Heart left ventricle (tissue), 16 donors: ENCODE results near the gene EMILIN1. TPM values are rescaled to one million over a fixed set of nuclear protein-coding genes. Genes with fewer than 3 reads are reported as not detected.

Experiments
- ATAC-seq, 4 donors: fragments of 200-7000 bp; cut with Tn5 transposase; one replicate each; pipeline ENCODE4 v1.9.1; 2020 to 2022; ENCODE audit warnings: moderate library complexity in 4 of 4, mild to moderate bottlenecking in 3 of 4, moderate number of reproducible peaks in 1 of 4
- DNase-seq, 5 donors: peaks; one replicate each; pipeline ENCODE4 v3.0.0-alpha.2; 2020
- H3K27ac ChIP-seq, 12 donors: fragments of 200-600 bp; sonication (generic) in 4 of 12; one replicate each; pipeline versions ENCODE4 v1.5.0 to v1.8.0; 2016 to 2022; ENCODE audit warnings: mild to moderate bottlenecking in 2 of 12
- H3K27me3 ChIP-seq, 9 donors: fragments of 200-600 bp; sonication (generic) in 2 of 9; one replicate each; pipeline versions ENCODE4 v1.5.1 to v1.8.0; 2016 to 2022; ENCODE audit warnings: mild to moderate bottlenecking in 3 of 9
- H3K36me3 ChIP-seq, 9 donors: fragments of 200-600 bp; sonication (generic) in 2 of 9; one replicate each; pipeline versions ENCODE4 v1.5.0 to v1.8.0; 2018 to 2022; ENCODE audit warnings: mild to moderate bottlenecking in 2 of 9
- H3K4me1 ChIP-seq, 12 donors: fragments of 200-600 bp; sonication (generic) in 4 of 12; one replicate each; pipeline versions ENCODE4 v1.5.0 to v1.8.0; 2016 to 2022; ENCODE audit warnings: mild to moderate bottlenecking in 3 of 12
- H3K4me3 ChIP-seq, 12 donors: fragments of 200-600 bp; sonication (generic) in 4 of 12; one replicate each; pipeline versions ENCODE4 v1.5.0 to v1.8.0; 2017 to 2022; ENCODE audit warnings: mild to moderate bottlenecking in 9 of 12, moderate library complexity in 4 of 12
- H3K9me3 ChIP-seq, 12 donors: fragments of 200-600 bp; sonication (generic) in 4 of 12; one replicate each; pipeline versions ENCODE4 v1.5.0 to v1.8.0; 2016 to 2022; ENCODE audit warnings: mild to moderate bottlenecking in 1 of 12
- POLR2A ChIP-seq, 2 donors: fragments of 450-650 bp; IDR thresholded peaks; one replicate each; pipeline ENCODE4 v1.6.1; 2017; ENCODE audit warnings: antibody characterized with exemption in 2 of 2, mild to moderate bottlenecking in 2 of 2, moderate library complexity in 2 of 2
- WGBS, 4 donors: extraction: QIAGEN DNeasy Blood & Tissue Kit in 2 of 4; methylation state at CpG; one replicate each; pipeline versions ENCODE4 v1.1.5 to v1.1.7; 2013 to 2018; 5-methylcytosine and 5-hydroxymethylcytosine counted together
- intact Hi-C, 10 donors: fragments of 100-400 bp; cut with DNase I; formaldehyde crosslinking; loops; one replicate each; pipeline versions ENCODE4 v1.11.1 to v1.14.2; 2022
- polyA plus RNA-seq, 2 donors: library from polyadenylated mRNA; stranded (reverse); fragments of 200-250 nt; gene quantifications; one replicate each; pipeline ENCODE4 v1.2.3, GENCODE V29; 2013
- total RNA-seq, 9 donors: library from RNA; depleted of rRNA in 2 of 9; stranded (reverse); fragments of >200 nt in 2 of 9; fragmentation: NEBNext Ultra II Directional in 3 of 9; extraction: Animal tissue kit (Norgen Biotek cat#: 25700) in 3 of 9; gene quantifications; one replicate each; pipeline versions ENCODE4 v1.1.0 to v1.2.4, GENCODE V29; 2016 to 2023
- TF ChIP-seq, protein P1 (sequence below), 12 donors: fragments of 200-600 bp; sonication (generic) in 4 of 12; IDR thresholded peaks; one replicate each; pipeline versions ENCODE4 v1.5.0 to v1.8.0; 2018 to 2022; ENCODE audit warnings: antibody characterized with exemption in 12 of 12, mild to moderate bottlenecking in 5 of 12
- donor health status: ischemic (EF 13 %, LVEDD 7.1; RV severe dilation, severe dysfunction).
- donor health status: healthy with polysubstance abuse.
- donor health status: DM: no; HTN: yes; CAD: no.
- donor health status: DM: no; HTN: no; CAD: no.
- donor health status: ischemic (EF 25% LVEDD 6.9; RV normal size, moderate dysfunction).
- donor health status: ischemic (EF 25% LVEDD 5.7; RV mildly dilated, moderate dysfunction).
- donor health status: healthy.
- donor health status: DM: yes; HTN: yes; CAD: no.
- donor health status: ischemic (EF 35%, LVEDD 5.7; RV mildly dilated, moderate dysfunction).
- donor health status: nonischemic (EF 11% LVEDD 7.7; RV severe dilation, severe dysfunction).
- donor health status: DM: yes; HTN: yes; CAD: no.
- donor health status: PGD.
- donor health status: ischemic (EF 29% LVEDD 5.4; RV normal size, mild dysfunction).
- donor health status: nonischemic (EF 23%, LVEDD 6.1; RV moderate dilation, normal function).

EMILIN1 gene
- total and polyA plus RNA-seq, 11 donors = 7.5 to 76.9 (median 21.0) TPM

DNA sequence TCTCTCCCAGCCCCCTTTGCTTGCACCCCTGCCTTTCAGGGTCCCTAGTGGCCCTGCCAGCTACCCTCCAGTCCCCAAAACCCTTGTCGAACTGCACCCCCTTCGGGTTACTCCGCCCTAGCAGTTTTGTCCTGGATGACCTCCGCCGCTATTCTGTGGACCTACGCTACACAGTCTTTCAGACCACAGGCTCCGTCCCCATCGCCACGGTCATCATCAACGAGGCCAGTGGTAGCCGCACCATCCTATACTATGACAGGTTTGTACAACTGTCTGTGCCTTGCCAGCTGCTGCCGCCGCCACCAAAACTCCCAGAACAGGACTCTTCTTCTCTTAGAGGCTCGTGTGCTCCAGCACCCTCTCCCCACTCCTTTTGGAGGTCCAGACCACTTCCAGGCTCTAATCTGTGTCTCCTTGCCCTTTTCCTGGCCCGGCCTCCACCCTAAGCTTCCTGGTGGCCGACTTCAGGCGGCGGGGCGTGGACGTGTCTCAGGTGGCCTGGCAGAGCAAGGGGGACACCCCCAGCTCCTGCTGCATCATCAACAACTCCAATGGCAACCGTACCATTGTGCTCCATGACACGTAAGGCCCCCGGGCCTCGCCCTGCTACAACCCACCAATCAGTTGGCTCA lies 16.1 kb downstream of the EMILIN1 start:
- Histone ChIP-seq H3K36me3 (no peaks in the 10 kb centered on the region), H3K9me3 (no peaks in the 10 kb centered on the region), H3K27me3 (no peaks in the 10 kb centered on the region), H3K27ac (no peak overlapping the region), H3K4me3 (no peak overlapping the region), H3K4me1 (peaks cover 0 to 20% (median 8%) of the 10 kb centered on the region in 12 donors)
- 92 to 95% (median 94%) methylated on average over 24 of the region's 24 CpGs for WGBS, 4 donors
- intact Hi-C loops = loop anchor here in 2 of 10 donors (10.0 kb wide), 2 partner anchors 190 to 250 kb away; partner anchors contain the start of genes DPYSL5 (in 1 of the 2) and TRIM54 (in 1 of the 2)
- TF ChIP-seq, protein P1, sequence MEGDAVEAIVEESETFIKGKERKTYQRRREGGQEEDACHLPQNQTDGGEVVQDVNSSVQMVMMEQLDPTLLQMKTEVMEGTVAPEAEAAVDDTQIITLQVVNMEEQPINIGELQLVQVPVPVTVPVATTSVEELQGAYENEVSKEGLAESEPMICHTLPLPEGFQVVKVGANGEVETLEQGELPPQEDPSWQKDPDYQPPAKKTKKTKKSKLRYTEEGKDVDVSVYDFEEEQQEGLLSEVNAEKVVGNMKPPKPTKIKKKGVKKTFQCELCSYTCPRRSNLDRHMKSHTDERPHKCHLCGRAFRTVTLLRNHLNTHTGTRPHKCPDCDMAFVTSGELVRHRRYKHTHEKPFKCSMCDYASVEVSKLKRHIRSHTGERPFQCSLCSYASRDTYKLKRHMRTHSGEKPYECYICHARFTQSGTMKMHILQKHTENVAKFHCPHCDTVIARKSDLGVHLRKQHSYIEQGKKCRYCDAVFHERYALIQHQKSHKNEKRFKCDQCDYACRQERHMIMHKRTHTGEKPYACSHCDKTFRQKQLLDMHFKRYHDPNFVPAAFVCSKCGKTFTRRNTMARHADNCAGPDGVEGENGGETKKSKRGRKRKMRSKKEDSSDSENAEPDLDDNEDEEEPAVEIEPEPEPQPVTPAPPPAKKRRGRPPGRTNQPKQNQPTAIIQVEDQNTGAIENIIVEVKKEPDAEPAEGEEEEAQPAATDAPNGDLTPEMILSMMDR (IDR thresholded peaks at IDR 0.05) = no peak
- no peak for TF ChIP-seq POLR2A (IDR thresholded peaks at IDR 0.05)
- no peak for DNase-seq
- no peak for ATAC-seq

DNA sequence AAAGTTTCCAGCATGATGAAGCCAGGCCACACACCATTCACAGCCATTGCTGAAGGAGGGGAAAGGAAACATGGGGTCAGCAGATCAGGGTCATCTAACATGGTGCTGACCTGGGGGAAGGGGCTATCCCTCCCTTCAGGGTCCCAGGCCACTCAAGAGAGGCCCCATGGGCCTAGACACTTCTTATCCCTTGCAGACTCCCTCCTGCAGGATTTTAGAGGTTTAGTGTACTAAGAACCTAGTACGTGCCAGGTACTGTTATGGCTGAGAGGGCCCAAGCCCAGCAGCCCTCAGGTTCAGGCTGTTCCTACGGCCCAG lies 17.0 kb downstream of the EMILIN1 start:
- ATAC-seq = no peak
- TF ChIP-seq, protein P1 (IDR thresholded peaks at IDR 0.05) = no peak
- TF ChIP-seq POLR2A (IDR thresholded peaks at IDR 0.05) = no peak
- Histone ChIP-seq H3K4me1 (peaks cover 0 to 20% (median 8%) of the 10 kb centered on the region in 12 donors), H3K36me3 (no peaks in the 10 kb centered on the region), H3K4me3 (no peak overlapping the region), H3K9me3 (no peaks in the 10 kb centered on the region), H3K27me3 (no peaks in the 10 kb centered on the region), H3K27ac (no peak overlapping the region)
- WGBS, 4 donors = 92 to 100% (median 97%) methylated on average over 2 of the region's 2 CpGs
- no peak for DNase-seq
- intact Hi-C loops = loop anchor here in 7 of 10 donors (5.0 to 10.0 kb wide), 6 partner anchors 97 to 251 kb away; partner anchors contain the start of genes TRIM54 (in 4 of the 7), DNAJC5G (in 1 of the 7) and DPYSL5 (in 1 of the 7)

DNA sequence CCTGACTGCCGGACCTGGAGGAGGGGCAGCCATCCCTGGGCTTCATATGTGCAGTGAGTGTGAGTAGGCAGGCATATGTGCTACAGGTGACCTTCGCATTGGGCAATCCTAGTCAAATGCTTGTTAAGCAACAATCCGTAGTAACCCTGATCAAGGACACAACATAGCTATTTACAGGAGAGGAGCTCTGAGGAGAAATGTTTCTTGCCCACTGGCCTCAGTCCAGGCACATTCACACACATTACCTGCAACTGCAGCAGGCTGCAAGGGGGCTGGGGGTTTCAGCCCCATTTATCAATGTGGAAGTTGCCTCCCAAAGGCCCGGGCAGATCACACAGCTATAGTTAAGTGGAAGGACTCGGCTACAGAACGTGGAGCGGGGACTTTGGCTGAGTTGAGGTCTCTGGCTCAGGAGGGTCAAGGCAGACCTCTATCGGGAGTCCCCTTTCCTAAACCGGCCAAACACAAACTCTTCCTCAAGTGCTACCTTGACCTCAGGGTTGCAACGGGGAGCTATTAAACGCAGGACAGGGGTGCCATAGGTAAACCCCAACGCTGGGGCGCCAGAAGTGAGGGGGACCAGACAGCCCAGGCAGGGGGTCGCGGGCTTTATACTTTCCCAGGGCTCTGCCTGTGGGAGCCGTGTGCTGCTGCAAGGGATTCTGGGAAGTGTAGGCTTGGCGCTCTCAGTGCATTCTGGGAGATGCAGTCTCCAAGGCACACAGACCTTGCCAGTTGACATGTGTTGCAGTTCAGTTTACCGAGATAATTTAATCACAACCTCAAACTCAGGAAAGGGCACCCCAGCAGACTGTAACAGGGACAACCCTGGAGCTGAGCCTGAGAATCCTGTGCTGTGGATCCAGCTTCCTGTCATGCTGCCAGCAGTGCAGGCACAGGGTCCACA lies 17.6 kb downstream of the EMILIN1 start:
- WGBS, 4 donors = 24 to 31% (median 25%) methylated on average over 16 to 18 of the region's 18 CpGs
- peak; percentile 65 to 77 (median 71) for DNase-seq
- intact Hi-C loops = loop anchor here in 7 of 10 donors (2.0 to 10.0 kb wide), 7 partner anchors 95 to 251 kb away; partner anchors contain the start of genes TRIM54 (in 4 of the 7), DNAJC5G (in 1 of the 7) and DPYSL5 (in 1 of the 7)
- Histone ChIP-seq H3K36me3 (no peaks in the 10 kb centered on the region), H3K9me3 (no peaks in the 10 kb centered on the region), H3K4me3 (peak overlapping the region in 9 of 12 donors; percentile 14 to 50 (median 43)), H3K4me1 (peaks cover 0 to 20% (median 8%) of the 10 kb centered on the region in 12 donors), H3K27me3 (no peaks in the 10 kb centered on the region), H3K27ac (peak overlapping the region in 6 of 12 donors; percentile 7 to 68 (median 56))
- no peak for TF ChIP-seq POLR2A (IDR thresholded peaks at IDR 0.05)
- TF ChIP-seq, protein P1 (IDR thresholded peaks at IDR 0.05) = peak in 1 of 12 donors; percentile 14
- ATAC-seq = peak; percentile 62 to 89 (median 86)
